CD4-positive, alpha-beta T cell (primary cell): ENCODE measurements around the gene SUMO2. TPM values are rescaled to one million over a fixed set of nuclear protein-coding genes. Genes with fewer than 3 reads are reported as not detected.

Experiments used
- ATAC-seq: fragments of 200-7000 bp; cut with Tn5 transposase; one replicate; pipeline ENCODE4 v1.10.0; 2022; ENCODE audit warnings: mild to moderate bottlenecking; ENCODE audit not compliant: poor library complexity
- CTCF ChIA-PET: fragments of 350-600 bp; sonication (Branson Sonifier 250); formaldehyde crosslinking; loops from one replicate; lab custom pipeline; 2021; ENCODE audit warnings: antibody characterized with exemption, inconsistent platforms; lab: Charles Lee
- POLR2A ChIA-PET: fragments of 350-600 bp; sonication (Branson Sonifier 250); formaldehyde crosslinking; loops from one replicate; lab custom pipeline; 2021; ENCODE audit warnings: antibody characterized with exemption, inconsistent platforms; lab: Charles Lee
- DNase-seq, 14 experiments: peaks; one replicate each; pipeline ENCODE4 v3.0.0-alpha.2; 2013 to 2020; ENCODE audit warnings: mixed read lengths in 2 of 14
- H3K27ac ChIP-seq, 2 donors: one replicate each; pipeline versions ENCODE4 v1.5.1 to v1.7.0; 2013; ENCODE audit warnings: low read length in 2 of 2, low read depth in 1 of 2, mild to moderate bottlenecking in 1 of 2
- H3K27me3 ChIP-seq, 2 experiments: 1 replicate in 1 of 2; 2 replicates in 1 of 2; pipeline versions ENCODE4 v1.6.1 to v1.7.0; 2013; ENCODE audit warnings: low read length in 2 of 2, control low read depth in 1 of 2, mild to moderate bottlenecking in 1 of 2, moderate library complexity in 1 of 2; ENCODE audit not compliant: insufficient read depth in 2 of 2, control insufficient read depth in 1 of 2
- H3K36me3 ChIP-seq: one replicate; pipeline ENCODE4 v1.6.1; 2013; ENCODE audit warnings: low read length, control low read depth; ENCODE audit not compliant: insufficient read depth
- H3K4me1 ChIP-seq: one replicate; pipeline ENCODE4 v1.6.1; 2013; ENCODE audit warnings: low read length, control low read depth; ENCODE audit not compliant: insufficient read depth
- H3K4me3 ChIP-seq: one replicate; pipeline ENCODE4 v1.5.1; 2013; ENCODE audit warnings: mild to moderate bottlenecking, low read length, moderate library complexity
- H3K9me3 ChIP-seq, 2 experiments: 1 replicate in 1 of 2; 2 replicates in 1 of 2; pipeline versions ENCODE4 v1.6.1 to v1.7.0; 2013; ENCODE audit warnings: low read length in 2 of 2, mild to moderate bottlenecking in 2 of 2, control low read depth in 1 of 2, moderate library complexity in 1 of 2; ENCODE audit not compliant: control insufficient read depth in 1 of 2, insufficient read depth in 1 of 2
- H3K27ac Mint-ChIP-seq: one replicate; pipeline ENCODE4 v1.8.0; 2020; ENCODE audit warnings: mixed read lengths
- H3K27me3 Mint-ChIP-seq: one replicate; pipeline ENCODE4 v1.8.0; 2021; ENCODE audit warnings: mixed read lengths
- H3K36me3 Mint-ChIP-seq: one replicate; pipeline ENCODE4 v1.8.0; 2021; ENCODE audit warnings: low read depth, mixed read lengths
- H3K4me1 Mint-ChIP-seq: one replicate; pipeline ENCODE4 v1.8.0; 2021; ENCODE audit warnings: low read depth, mixed read lengths
- H3K4me3 Mint-ChIP-seq: one replicate; pipeline ENCODE4 v1.8.0; 2020; ENCODE audit warnings: mild to moderate bottlenecking, mixed read lengths
- H3K9me3 Mint-ChIP-seq: one replicate; pipeline ENCODE4 v1.8.0; 2020; ENCODE audit warnings: mixed read lengths
- CTCF ChIP-seq: fragments of 200-600 bp; IDR thresholded peaks from one replicate; pipeline ENCODE4 v1.8.0; 2022; ENCODE audit warnings: antibody characterized with exemption, mild to moderate bottlenecking
- intact Hi-C, 2 experiments: fragments of 100-400 bp; cut with DNase I in 1 of 2; cut with micrococcal nuclease in 1 of 2; formaldehyde crosslinking; loops; one replicate each; pipeline versions ENCODE4 v1.15.1 to v1.9.0; 2023 to 2025; cut with DNase I, micrococcal nuclease
- total RNA-seq, 174 experiments: library from RNA in 2 of 174; stranded (reverse) in 2 of 174; gene quantifications; one replicate each; pipeline ENCODE4 v1.2.3 and lab custom pipeline; 2021 to 2026

Gene SUMO2
- total RNA-seq, 2 experiments from 2014 or later = 207 to 228 TPM

- Mint-ChIP-seq H3K4me1 (peaks cover 13% of the 10 kb centered on the region), H3K9me3 (no peaks in the 10 kb centered on the region), H3K4me3 (peak overlapping the region; percentile 88), H3K27ac (peak overlapping the region; percentile 70), H3K27me3 (no peaks in the 10 kb centered on the region), H3K36me3 (peaks cover 6% of the 10 kb centered on the region)
- ATAC-seq = peak; percentile 75
- no peaks in the 10 kb centered on the region for H3K27me3 ChIP-seq
- H3K4me1 ChIP-seq = peaks cover 26% of the 10 kb centered on the region
- H3K36me3 ChIP-seq = peaks cover 16% of the 10 kb centered on the region
- POLR2A ChIA-PET = interaction anchor here (0.8 to 4.7 kb wide), 20 partner anchors 8 to 169 kb away, joined by 3 to 30 read pairs (median 4); partner anchors contain the start of genes CDR2L, GGA3, JPT1 and MIF4GD
- CTCF ChIA-PET = interaction anchor here (0.6 to 7.4 kb wide), 16 partner anchors 10 to 169 kb away, joined by 3 to 97 read pairs (median 3); partner anchors contain the start of genes MRPL58 and SLC25A19
- intact Hi-C loops = loop anchor here (1.0 to 5.0 kb wide), 3 partner anchors 16 to 52 kb away; partner anchors contain the start of gene SUMO2 (in 1 of the 2)
- TF ChIP-seq CTCF = no peak
- H3K27ac ChIP-seq = peak overlapping the region; percentile 45 to 55
- peak overlapping the region; percentile 83 for H3K4me3 ChIP-seq
- no peaks in the 10 kb centered on the region for H3K9me3 ChIP-seq
- DNase-seq = peak in 9 of 14 experiments; percentile 29 to 72 (median 37)
Observed at GRCh38 chr17:75130632-75131277, 52.0 kb downstream of the SUMO2 start.

- CTCF ChIA-PET = interaction anchor here (1.1 to 7.4 kb wide), 8 partner anchors 15 to 117 kb away, joined by 3 to 97 read pairs (median 4); partner anchors contain the start of gene MRPL58
- no peak for TF ChIP-seq CTCF
- H3K4me1 Mint-ChIP-seq = peaks cover 17% of the 10 kb centered on the region
- no peaks in the 10 kb centered on the region for H3K27me3 Mint-ChIP-seq
- intact Hi-C loops = loop anchor here (1.0 to 5.0 kb wide), 3 partner anchors 16 to 52 kb away; partner anchors contain the start of gene SUMO2 (in 1 of the 2)
- H3K27ac Mint-ChIP-seq = peak overlapping the region; percentile 70
- H3K27me3 ChIP-seq = no peaks in the 10 kb centered on the region
- peaks cover 32% of the 10 kb centered on the region for H3K4me1 ChIP-seq
- no peak overlapping the region for H3K4me3 Mint-ChIP-seq
- DNase-seq = no peak
- H3K27ac ChIP-seq = peak overlapping the region; percentile 45 to 55
- H3K4me3 ChIP-seq = peak overlapping the region; percentile 83
- H3K36me3 ChIP-seq = peaks cover 16% of the 10 kb centered on the region
- peaks cover 6% of the 10 kb centered on the region for H3K36me3 Mint-ChIP-seq
- no peaks in the 10 kb centered on the region for H3K9me3 ChIP-seq
- no peak for ATAC-seq
- POLR2A ChIA-PET = interaction anchor here (1.0 to 4.7 kb wide), 10 partner anchors 15 to 143 kb away, joined by 3 to 30 read pairs (median 6); partner anchors contain the start of genes CDR2L, JPT1 and SUMO2
- H3K9me3 Mint-ChIP-seq = no peaks in the 10 kb centered on the region
Observed at GRCh38 chr17:75130059-75130631, 52.6 kb downstream of the SUMO2 start.

- no peaks in the 10 kb centered on the region for H3K27me3 ChIP-seq
- DNase-seq = no peak
- no peak overlapping the region for H3K27ac ChIP-seq
- Mint-ChIP-seq H3K27me3 (no peaks in the 10 kb centered on the region), H3K4me3 (peak overlapping the region; percentile 71), H3K27ac (peak overlapping the region; percentile 12), H3K4me1 (peaks cover 23% of the 10 kb centered on the region), H3K9me3 (no peaks in the 10 kb centered on the region), H3K36me3 (peaks cover 6% of the 10 kb centered on the region)
- no peak for TF ChIP-seq CTCF
- ATAC-seq = no peak
- H3K36me3 ChIP-seq = peaks cover 16% of the 10 kb centered on the region
- intact Hi-C loops = no loop called here
- no peaks in the 10 kb centered on the region for H3K9me3 ChIP-seq
- CTCF ChIA-PET = interaction anchor here (7.4 kb wide), 1 partner anchor 14 kb away, joined by 97 read pairs; no protein-coding TSS in a partner anchor
- peaks cover 38% of the 10 kb centered on the region for H3K4me1 ChIP-seq
- POLR2A ChIA-PET = interaction anchor here (0.7 kb wide), 1 partner anchor 16 kb away, joined by 4 read pairs; no protein-coding TSS in a partner anchor
- no peak overlapping the region for H3K4me3 ChIP-seq
Observed at GRCh38 chr17:75129576-75129975, 53.2 kb downstream of the SUMO2 start.
